Measurements from ENCODE around the gene ALOX5AP.

The ALOX5AP gene

GRCh38 chr13:30735025-30735871 lies at the start of gene ALOX5AP:
ALOX5AP (plus strand) TSS chr13:30735543; CDS start chr13:30735606, 63 bp downstream.
- peak; percentile 94 for DNase-seq

GRCh38 chr13:30685987-30686386 lies 49.4 kb upstream of the ALOX5AP start:
- no peak for DNase-seq

- no peak for DNase-seq
Observed at GRCh38 chr13:30687601-30688000, 47.7 kb upstream of the ALOX5AP start.

GRCh38 chr13:30689752-30690151 lies 45.6 kb upstream of the ALOX5AP start:
- no peak for DNase-seq

- DNase-seq, result no peak
Observed at GRCh38 chr13:30690282-30691188, 44.8 kb upstream of the ALOX5AP start.

GRCh38 chr13:30692113-30692512 lies 43.2 kb upstream of the ALOX5AP start:
- no peak for DNase-seq

- DNase-seq, result peak; percentile 32
Observed at GRCh38 chr13:30696278-30697176, 38.8 kb upstream of the ALOX5AP start.

GRCh38 chr13:30697177-30697953 lies 38.0 kb upstream of the ALOX5AP start:
- no peak for DNase-seq

- no peak for DNase-seq
Observed at GRCh38 chr13:30697996-30698401, 37.3 kb upstream of the ALOX5AP start.

- DNase-seq, result no peak
Observed at GRCh38 chr13:30698488-30699005, 36.8 kb upstream of the ALOX5AP start.

- no peak for DNase-seq
Observed at GRCh38 chr13:30700364-30700763, 35.0 kb upstream of the ALOX5AP start.

GRCh38 chr13:30702006-30702405 lies 33.3 kb upstream of the ALOX5AP start:
- DNase-seq, result no peak

- no peak for DNase-seq
Observed at GRCh38 chr13:30704596-30704995, 30.7 kb upstream of the ALOX5AP start.

GRCh38 chr13:30705680-30706079 lies 29.7 kb upstream of the ALOX5AP start:
- no peak for DNase-seq

- no peak for DNase-seq
Observed at GRCh38 chr13:30708541-30708940, 26.8 kb upstream of the ALOX5AP start.

- no peak for DNase-seq
Observed at GRCh38 chr13:30710442-30710841, 24.9 kb upstream of the ALOX5AP start.

GRCh38 chr13:30711375-30711774 lies 24.0 kb upstream of the ALOX5AP start:
- DNase-seq, result no peak

GRCh38 chr13:30711837-30712236 lies 23.5 kb upstream of the ALOX5AP start:
- no peak for DNase-seq

- peak; percentile 99 for DNase-seq
Observed at GRCh38 chr13:30712536-30713532, 22.5 kb upstream of the ALOX5AP start.
